ENCODE measurements around the gene MGAM2. TPM values are rescaled to one million over a fixed set of nuclear protein-coding genes. Genes with fewer than 3 reads are reported as not detected.

Gene MGAM2
- total and polyA plus RNA-seq, 3 donors from 2014 or later = 2.3 to 4.4 (median 2.7) TPM

DNA sequence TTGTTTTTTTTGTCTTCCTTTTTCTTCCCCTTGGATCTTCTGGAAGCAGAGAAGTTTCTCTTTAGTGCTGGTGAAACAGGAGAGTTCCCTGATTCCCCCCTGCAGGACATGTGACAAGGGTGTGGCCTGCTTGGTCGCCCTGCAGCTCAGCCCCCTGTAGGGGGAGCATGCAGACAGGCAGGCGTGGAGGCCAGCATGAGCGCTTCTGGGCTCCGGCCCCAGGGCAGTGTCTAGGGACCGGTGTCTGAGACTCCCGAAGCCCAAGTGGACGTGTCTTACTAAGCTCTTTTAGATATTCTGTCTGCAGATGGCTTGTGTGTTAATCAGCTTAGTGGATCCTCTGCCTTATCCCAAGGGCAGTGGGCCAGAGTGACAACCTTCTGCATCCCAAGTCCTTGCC is 120.2 kb downstream of the MGAM2 start:
- Histone ChIP-seq H3K27me3 (no peaks in the 10 kb centered on the region), H3K36me3 (ENCODE audit: low read depth, missing control alignments) (no peaks in the 10 kb centered on the region), H3K9me3 (no peaks in the 10 kb centered on the region), H3K4me3 (no peak overlapping the region), H3K4me1 (no peaks in the 10 kb centered on the region), H3K27ac (no peak overlapping the region)
- intact Hi-C loops (cut with DNase I; ENCODE audit: low total_unique reads) = no loop called here
- 36 to 46% methylated on average over 7 of the region's 7 CpGs for WGBS, 2 donors
- TF ChIP-seq, protein P1, sequence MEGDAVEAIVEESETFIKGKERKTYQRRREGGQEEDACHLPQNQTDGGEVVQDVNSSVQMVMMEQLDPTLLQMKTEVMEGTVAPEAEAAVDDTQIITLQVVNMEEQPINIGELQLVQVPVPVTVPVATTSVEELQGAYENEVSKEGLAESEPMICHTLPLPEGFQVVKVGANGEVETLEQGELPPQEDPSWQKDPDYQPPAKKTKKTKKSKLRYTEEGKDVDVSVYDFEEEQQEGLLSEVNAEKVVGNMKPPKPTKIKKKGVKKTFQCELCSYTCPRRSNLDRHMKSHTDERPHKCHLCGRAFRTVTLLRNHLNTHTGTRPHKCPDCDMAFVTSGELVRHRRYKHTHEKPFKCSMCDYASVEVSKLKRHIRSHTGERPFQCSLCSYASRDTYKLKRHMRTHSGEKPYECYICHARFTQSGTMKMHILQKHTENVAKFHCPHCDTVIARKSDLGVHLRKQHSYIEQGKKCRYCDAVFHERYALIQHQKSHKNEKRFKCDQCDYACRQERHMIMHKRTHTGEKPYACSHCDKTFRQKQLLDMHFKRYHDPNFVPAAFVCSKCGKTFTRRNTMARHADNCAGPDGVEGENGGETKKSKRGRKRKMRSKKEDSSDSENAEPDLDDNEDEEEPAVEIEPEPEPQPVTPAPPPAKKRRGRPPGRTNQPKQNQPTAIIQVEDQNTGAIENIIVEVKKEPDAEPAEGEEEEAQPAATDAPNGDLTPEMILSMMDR (IDR thresholded peaks at IDR 0.05) = no peak
- TF ChIP-seq POLR2A (IDR thresholded peaks at IDR 0.05) = no peak
- peak; percentile 23 for DNase-seq

GRCh38 chr7:142240546-142240945 is 129.0 kb downstream of the MGAM2 start:
- H3K4me1 ChIP-seq = no peaks in the 10 kb centered on the region
- no peak overlapping the region for H3K27ac ChIP-seq
- no peaks in the 10 kb centered on the region for H3K36me3 ChIP-seq (ENCODE audit: low read depth, missing control alignments)
- no peaks in the 10 kb centered on the region for H3K27me3 ChIP-seq
- no peak for DNase-seq
- TF ChIP-seq, protein P1 (IDR thresholded peaks at IDR 0.05) = no peak
- 37 to 54% methylated on average over 4 of the region's 4 CpGs for WGBS, 2 donors
- H3K9me3 ChIP-seq = no peaks in the 10 kb centered on the region
- no peak overlapping the region for H3K4me3 ChIP-seq
- intact Hi-C loops (cut with DNase I; ENCODE audit: low total_unique reads) = no loop called here

- no peaks in the 10 kb centered on the region for H3K27me3 ChIP-seq
- intact Hi-C loops (cut with DNase I; ENCODE audit: low total_unique reads) = no loop called here
- no peak overlapping the region for H3K27ac ChIP-seq
- TF ChIP-seq, protein P1 (IDR thresholded peaks at IDR 0.05) = no peak
- TF ChIP-seq POLR2A (IDR thresholded peaks at IDR 0.05) = no peak
- DNase-seq = no peak
- WGBS, 2 donors = 82 to 95% methylated on average over 10 of the region's 10 CpGs
- no peak overlapping the region for H3K4me3 ChIP-seq
- no peaks in the 10 kb centered on the region for H3K4me1 ChIP-seq
- H3K9me3 ChIP-seq = no peaks in the 10 kb centered on the region
- no peaks in the 10 kb centered on the region for H3K36me3 ChIP-seq (ENCODE audit: low read depth, missing control alignments)
Observed at GRCh38 chr7:142243823-142244222, 132.3 kb downstream of the MGAM2 start.

- TF ChIP-seq POLR2A (IDR thresholded peaks at IDR 0.05) = no peak
- TF ChIP-seq, protein P1 (IDR thresholded peaks at IDR 0.05) = no peak
- intact Hi-C loops (cut with DNase I; ENCODE audit: low total_unique reads) = no loop called here
- Histone ChIP-seq H3K4me3 (no peak overlapping the region), H3K27me3 (no peaks in the 10 kb centered on the region), H3K27ac (no peak overlapping the region), H3K36me3 (ENCODE audit: low read depth, missing control alignments) (no peaks in the 10 kb centered on the region), H3K4me1 (no peaks in the 10 kb centered on the region), H3K9me3 (no peaks in the 10 kb centered on the region)
- WGBS, 2 donors = 51 to 53% methylated on average over 7 of the region's 7 CpGs
- DNase-seq = no peak
Observed at GRCh38 chr7:142248166-142249160, 136.9 kb downstream of the MGAM2 start.

Data from testis (tissue), 3 donors.